ENCODE measurements around the gene SREK1.

SREK1 gene

GRCh38 chr5:66169534-66169933 lies 25.4 kb downstream of the SREK1 start:
- no peak for TF ChIP-seq CTCF (IDR thresholded peaks at IDR 0.05)

- no peak for TF ChIP-seq CTCF (IDR thresholded peaks at IDR 0.05)
These were observed 26.3 kb downstream of the SREK1 start for GRCh38 chr5:66170195-66170919.

- peak; percentile 60 for TF ChIP-seq CTCF (IDR thresholded peaks at IDR 0.05)
These were observed 27.5 kb downstream of the SREK1 start for GRCh38 chr5:66171349-66172344.

- TF ChIP-seq CTCF (IDR thresholded peaks at IDR 0.05), result peak; percentile 54
These were observed 30.2 kb downstream of the SREK1 start for GRCh38 chr5:66174338-66174737.

- no peak for TF ChIP-seq CTCF (IDR thresholded peaks at IDR 0.05)
These were observed 34.7 kb downstream of the SREK1 start for GRCh38 chr5:66178799-66179198.

- no peak for TF ChIP-seq CTCF (IDR thresholded peaks at IDR 0.05)
These were observed 35.4 kb downstream of the SREK1 start for GRCh38 chr5:66179297-66180051.
